Measurements from ENCODE around the gene CLCN1. TPM values are rescaled to one million over a fixed set of nuclear protein-coding genes. Genes with fewer than 3 reads are reported as not detected.

Gene CLCN1
- total RNA-seq, 5 donors from 2014 or later (not counting 1 experiment from before 2014, with no cell fraction given): not detected

Other genes starting within 250 kb of the CLCN1 start
- gene PIP, start 184.0 kb upstream of the CLCN1 start, total RNA-seq: not detected
- not detected for gene TAS2R39, start 132.7 kb upstream of the CLCN1 start, total RNA-seq
- gene TAS2R40, start 94.1 kb upstream of the CLCN1 start, total RNA-seq: not detected
- gene GSTK1, start 52.7 kb upstream of the CLCN1 start, total RNA-seq: 100 to 1,000 TPM; 347 to 524 (median 406) TPM
- gene TMEM139, start 31.2 kb upstream of the CLCN1 start, total RNA-seq: 1 to 10 TPM in 3 of 5 donors, under 1 TPM in 1, not detected in 1; 0.66 to 1.6 (median 1.2) TPM
- gene CASP2, start 27.8 kb upstream of the CLCN1 start, total RNA-seq: 10 to 100 TPM; 43.4 to 83.6 (median 73.7) TPM
- 1 to 10 TPM in 3 of 5 donors, under 1 TPM in 2; 0.08 to 3.6 (median 2.1) TPM for gene FAM131B, start 46.6 kb downstream of the CLCN1 start, total RNA-seq
- 100 to 1,000 TPM; 107 to 186 (median 159) TPM for gene ZYX, start 65.2 kb downstream of the CLCN1 start, total RNA-seq
- gene EPHA1, start 92.7 kb downstream of the CLCN1 start, total RNA-seq: 10 to 100 TPM; 23.8 to 49.8 (median 43.5) TPM
- gene TAS2R60, start 127.3 kb downstream of the CLCN1 start, total RNA-seq: 1 to 10 TPM in 2 of 5 donors, under 1 TPM in 2, not detected in 1; 0.38 to 2.4 (median 1.0) TPM
- gene TAS2R41, start 161.8 kb downstream of the CLCN1 start, total RNA-seq: 1 to 10 TPM in 2 of 5 donors, under 1 TPM in 3; 0.28 to 2.5 (median 0.93) TPM

Data from T-cell (primary cell).